Kidney (tissue), 14 donors: ENCODE measurements around the gene DBT. TPM values are rescaled to one million over a fixed set of nuclear protein-coding genes. Genes with fewer than 3 reads are reported as not detected.

Source experiments
- DNase-seq, 5 donors: peaks; one replicate each; pipeline ENCODE4 v3.0.0-alpha.2; 2013 to 2020
- FAIRE-seq: peaks from 2 replicates; lab custom pipeline; 2012; peaks lifted over from hg19 to GRCh38; lab: Jason Lieb, UNC
- H3K27ac ChIP-seq, 2 donors: one replicate each; pipeline ENCODE4 v1.7.0; 2013; ENCODE audit warnings: low read depth in 2 of 2, low read length in 2 of 2, inconsistent platforms in 1 of 2
- H3K27me3 ChIP-seq: one replicate; pipeline ENCODE4 v1.7.1; 2013; ENCODE audit warnings: low read length, inconsistent platforms; ENCODE audit not compliant: control insufficient read depth, insufficient read depth
- H3K36me3 ChIP-seq, 3 donors: one replicate each; pipeline versions ENCODE4 v1.7.0 to v1.7.1; 2013; ENCODE audit warnings: low read length in 3 of 3, control low read depth in 1 of 3, inconsistent platforms in 1 of 3; ENCODE audit not compliant: insufficient read depth in 3 of 3, control insufficient read depth in 2 of 3
- H3K4me1 ChIP-seq, 3 donors: one replicate each; pipeline versions ENCODE4 v1.7.0 to v1.7.1; 2013; ENCODE audit warnings: low read length in 3 of 3, inconsistent platforms in 1 of 3, low read depth in 1 of 3; ENCODE audit not compliant: control insufficient read depth in 2 of 3, insufficient read depth in 2 of 3
- H3K4me3 ChIP-seq, 3 donors: one replicate each; pipeline versions ENCODE4 v1.7.0 to v1.8.1; 2013; ENCODE audit warnings: low read length in 3 of 3, control low read depth in 1 of 3, inconsistent platforms in 1 of 3
- H3K9ac ChIP-seq, 3 donors: one replicate each; pipeline versions ENCODE4 v1.7.0 to v1.7.1; 2013; ENCODE audit warnings: low read length in 3 of 3, control low read depth in 1 of 3, inconsistent platforms in 1 of 3
- H3K9me3 ChIP-seq, 3 donors: one replicate each; pipeline versions ENCODE4 v1.7.0 to v1.7.1; 2013; ENCODE audit warnings: low read length in 3 of 3, control low read depth in 1 of 3, inconsistent platforms in 1 of 3; ENCODE audit not compliant: control insufficient read depth in 2 of 3, insufficient read depth in 1 of 3
- intact Hi-C: fragments of 100-400 bp; cut with DNase I; formaldehyde crosslinking; loops from one replicate; pipeline ENCODE4 v1.11.1; 2022
- polyA plus RNA-seq: library from polyadenylated mRNA; stranded (reverse); fragments of 350-450 nt; fragmentation: Illumina TruSeq; extraction: RNeasy Lipid Tissue Mini Kit (QIAGEN cat#74804); gene quantifications from one replicate; pipeline ENCODE4 v1.2.3, GENCODE V29; 2014; ENCODE audit warnings: low read depth, low replicate concordance; ENCODE audit not compliant: insufficient read depth
- total RNA-seq: library from RNA; stranded (reverse); fragmentation: NEBNext Ultra II Directional; extraction: Animal tissue kit (Norgen Biotek cat#: 25700); gene quantifications from one replicate; pipeline ENCODE4 v1.2.1, GENCODE V29; 2021
- TF ChIP-seq, protein P1 (sequence below): IDR thresholded peaks from 3 replicates; pipeline ENCODE4 v1.5.1; 2012; ENCODE audit warnings: mild to moderate bottlenecking, moderate library complexity, borderline replicate concordance; ENCODE audit not compliant: insufficient read depth; ENCODE audit errors: extremely low read depth
- donor health status: control.
- donor health status: control.
- donor health status: control.
- donor health status: control.
- donor health status: control.
- donor health status: DM: yes; HTN: yes; CAD: no.
- donor health status: Normal renal cell carcinoma (clear cell type).

DBT gene
- total and polyA plus RNA-seq, 2 donors from 2014 or later: 7.7 to 18.7 TPM

DNA sequence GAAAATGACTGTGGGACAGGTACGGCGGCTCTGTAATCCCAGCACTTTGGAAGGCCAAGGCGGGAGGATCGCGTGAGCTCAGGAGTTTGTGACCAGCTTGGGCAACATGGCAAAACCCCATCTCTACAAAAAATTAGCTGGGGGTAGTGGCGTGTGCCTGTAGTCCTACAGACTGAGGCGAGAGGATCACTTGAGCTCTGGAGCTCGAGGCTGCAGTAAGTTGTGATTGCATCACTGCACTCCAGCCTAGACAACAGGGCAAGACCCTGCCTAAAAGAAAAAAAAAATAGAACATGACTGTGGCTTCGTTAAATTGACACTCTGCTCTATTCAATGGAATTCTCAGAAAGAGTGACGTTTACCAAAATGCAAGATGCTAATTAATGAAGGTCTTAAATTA is 3.9 kb upstream of the DBT start:
- peaks cover 4 to 8% (median 4%) of the 10 kb centered on the region in 3 donors for H3K4me1 ChIP-seq
- FAIRE-seq: no peak
- H3K36me3 ChIP-seq: no peaks in the 10 kb centered on the region
- no peak overlapping the region for H3K4me3 ChIP-seq
- no peak overlapping the region for H3K9ac ChIP-seq
- DNase-seq: no peak
- H3K9me3 ChIP-seq: no peaks in the 10 kb centered on the region
- intact Hi-C loops: no loop called here
- TF ChIP-seq, protein P1, sequence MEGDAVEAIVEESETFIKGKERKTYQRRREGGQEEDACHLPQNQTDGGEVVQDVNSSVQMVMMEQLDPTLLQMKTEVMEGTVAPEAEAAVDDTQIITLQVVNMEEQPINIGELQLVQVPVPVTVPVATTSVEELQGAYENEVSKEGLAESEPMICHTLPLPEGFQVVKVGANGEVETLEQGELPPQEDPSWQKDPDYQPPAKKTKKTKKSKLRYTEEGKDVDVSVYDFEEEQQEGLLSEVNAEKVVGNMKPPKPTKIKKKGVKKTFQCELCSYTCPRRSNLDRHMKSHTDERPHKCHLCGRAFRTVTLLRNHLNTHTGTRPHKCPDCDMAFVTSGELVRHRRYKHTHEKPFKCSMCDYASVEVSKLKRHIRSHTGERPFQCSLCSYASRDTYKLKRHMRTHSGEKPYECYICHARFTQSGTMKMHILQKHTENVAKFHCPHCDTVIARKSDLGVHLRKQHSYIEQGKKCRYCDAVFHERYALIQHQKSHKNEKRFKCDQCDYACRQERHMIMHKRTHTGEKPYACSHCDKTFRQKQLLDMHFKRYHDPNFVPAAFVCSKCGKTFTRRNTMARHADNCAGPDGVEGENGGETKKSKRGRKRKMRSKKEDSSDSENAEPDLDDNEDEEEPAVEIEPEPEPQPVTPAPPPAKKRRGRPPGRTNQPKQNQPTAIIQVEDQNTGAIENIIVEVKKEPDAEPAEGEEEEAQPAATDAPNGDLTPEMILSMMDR: no peak
- H3K27ac ChIP-seq: no peak overlapping the region
- no peaks in the 10 kb centered on the region for H3K27me3 ChIP-seq

DNA sequence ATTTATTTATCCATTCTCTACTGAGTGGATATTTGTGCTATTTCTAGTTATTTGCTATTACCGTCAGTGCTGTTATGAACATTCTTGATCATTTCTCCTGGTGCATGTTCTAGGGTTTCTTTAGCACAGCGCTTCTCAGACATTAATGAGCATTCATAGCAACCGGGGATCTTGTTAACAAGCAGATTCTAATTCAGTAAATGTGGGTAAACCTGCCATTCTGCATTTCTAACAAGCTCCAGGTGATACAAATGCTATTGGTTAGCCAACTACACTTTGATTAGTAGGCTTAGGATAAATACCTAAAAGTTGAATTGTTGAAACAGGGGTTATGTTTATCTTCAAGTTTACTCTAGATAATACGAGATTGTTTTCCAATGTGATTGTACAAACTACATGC is 3.3 kb upstream of the DBT start:
- TF ChIP-seq, protein P1: no peak

DNA sequence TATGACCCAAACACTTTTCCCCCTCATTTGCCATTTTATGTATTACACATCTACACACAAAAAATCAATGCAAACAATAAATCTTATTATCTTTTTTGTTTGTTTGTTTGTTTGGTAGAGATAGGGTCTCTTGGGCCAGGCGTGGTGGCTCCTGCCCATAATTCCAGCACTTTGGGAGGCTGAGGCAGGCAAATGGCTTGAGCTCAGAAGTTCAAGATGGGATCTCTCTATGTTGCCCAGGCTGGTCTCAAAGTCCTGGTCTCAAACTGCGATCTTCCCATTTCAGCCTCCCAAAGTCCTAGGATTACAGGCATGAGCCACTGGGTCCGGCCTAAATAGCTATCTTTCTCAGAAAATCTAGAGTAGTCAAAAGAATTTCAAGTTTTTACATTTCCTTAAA is 1.2 kb upstream of the DBT start:
- DNase-seq (no peak), FAIRE-seq (no peak)
- H3K36me3 ChIP-seq: no peaks in the 10 kb centered on the region
- intact Hi-C loops: no loop called here
- no peaks in the 10 kb centered on the region for H3K9me3 ChIP-seq
- no peak overlapping the region for H3K27ac ChIP-seq
- H3K27me3 ChIP-seq: no peaks in the 10 kb centered on the region
- H3K4me3 ChIP-seq: no peak overlapping the region
- no peak overlapping the region for H3K9ac ChIP-seq
- peaks cover 5 to 14% (median 9%) of the 10 kb centered on the region in 3 donors for H3K4me1 ChIP-seq
- TF ChIP-seq, protein P1: no peak

More for the DNA sequence above, 3.3 kb upstream of the DBT start:
- Histone ChIP-seq H3K9me3 (no peaks in the 10 kb centered on the region), H3K4me3 (no peak overlapping the region), H3K4me1 (peaks cover 4 to 9% (median 5%) of the 10 kb centered on the region in 3 donors), H3K27ac (no peak overlapping the region), H3K9ac (no peak overlapping the region), H3K27me3 (no peaks in the 10 kb centered on the region), H3K36me3 (no peaks in the 10 kb centered on the region)
- FAIRE-seq (no peak), DNase-seq (no peak)
- intact Hi-C loops: no loop called here

DNA sequence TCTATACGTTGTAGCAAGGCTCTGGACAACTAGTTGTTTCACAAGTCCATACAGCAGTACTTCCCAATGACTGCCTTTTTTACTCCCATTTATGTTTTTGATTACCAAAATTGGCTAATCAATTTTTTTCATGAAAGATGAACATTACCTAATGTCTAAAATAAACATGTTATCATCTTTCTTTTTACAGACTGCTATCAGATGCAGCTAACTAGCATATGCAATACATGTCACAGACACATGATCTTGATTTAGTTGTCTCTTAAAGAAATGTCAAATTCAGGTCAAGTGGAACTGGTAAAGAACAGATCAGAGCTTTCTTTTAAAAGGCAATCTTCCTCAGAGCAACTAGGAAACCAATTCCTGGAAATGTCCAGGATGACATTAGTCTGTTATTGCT is 630 bp upstream of the DBT start:
- FAIRE-seq (no peak), DNase-seq (peak in 2 of 5 donors; percentile 19 to 26)
- H3K27me3 ChIP-seq: no peaks in the 10 kb centered on the region
- peaks cover 5 to 14% (median 9%) of the 10 kb centered on the region in 3 donors for H3K4me1 ChIP-seq
- TF ChIP-seq, protein P1: no peak
- H3K9me3 ChIP-seq: no peaks in the 10 kb centered on the region
- H3K4me3 ChIP-seq: peak overlapping the region; percentile 97 to 99 (median 97)
- peak overlapping the region in 1 of 2 donors; percentile 45 for H3K27ac ChIP-seq
- no peaks in the 10 kb centered on the region for H3K36me3 ChIP-seq
- intact Hi-C loops: no loop called here
- peak overlapping the region; percentile 15 to 99 (median 90) for H3K9ac ChIP-seq
